NCI-H2029 (cell line): ENCODE results near the gene SEC22A.

Experiments
- DNase-seq: peaks from one replicate; lab custom pipeline; 2025; lab: John Stamatoyannopoulos, UW

SEC22A gene

GRCh38 chr3:123307064-123307463 lies 105.3 kb downstream of the SEC22A start:
- no peak for DNase-seq

GRCh38 chr3:123310186-123310585 lies 108.4 kb downstream of the SEC22A start:
- DNase-seq, result no peak

- DNase-seq, result no peak
Observed at GRCh38 chr3:123310741-123311140, 109.0 kb downstream of the SEC22A start.

GRCh38 chr3:123311201-123311600 lies 109.5 kb downstream of the SEC22A start:
- DNase-seq, result no peak

GRCh38 chr3:123312331-123313265 lies 110.9 kb downstream of the SEC22A start:
- DNase-seq, result no peak

GRCh38 chr3:123313889-123314288 lies 112.1 kb downstream of the SEC22A start:
- no peak for DNase-seq

- DNase-seq, result peak; percentile 60
Observed at GRCh38 chr3:123314359-123315270, 112.9 kb downstream of the SEC22A start.

GRCh38 chr3:123315271-123315595 lies 113.5 kb downstream of the SEC22A start:
- DNase-seq, result no peak

GRCh38 chr3:123317716-123318115 lies 116.0 kb downstream of the SEC22A start:
- no peak for DNase-seq

GRCh38 chr3:123318374-123318773 lies 116.6 kb downstream of the SEC22A start:
- no peak for DNase-seq

GRCh38 chr3:123319760-123320159 lies 118.0 kb downstream of the SEC22A start:
- DNase-seq, result no peak

- DNase-seq, result no peak
Observed at GRCh38 chr3:123320221-123320620, 118.5 kb downstream of the SEC22A start.

- DNase-seq, result no peak
Observed at GRCh38 chr3:123321806-123322205, 120.1 kb downstream of the SEC22A start.

- no peak for DNase-seq
Observed at GRCh38 chr3:123322866-123323265, 121.1 kb downstream of the SEC22A start.
